HepG2 (cell line): ENCODE measurements around the gene TUBG2. TPM values are rescaled to one million over a fixed set of nuclear protein-coding genes. Genes with fewer than 3 reads are reported as not detected.

ENCODE experiments used
- ARNTL ChIP-seq: sonication (generic); formaldehyde crosslinking; IDR thresholded peaks from 2 replicates; pipeline ENCODE4 v1.4.0; 2020; ENCODE audit warnings: mild to moderate bottlenecking, missing genetic modification reagents
- HNRNPLL ChIP-seq: fragments of 200-400 bp; formaldehyde crosslinking; IDR thresholded peaks from 2 replicates; pipeline ENCODE4 v1.6.1; 2017; ENCODE audit warnings: mild to moderate bottlenecking, low read depth, low read length; ENCODE audit not compliant: poor library complexity, severe bottlenecking
- IRF2 ChIP-seq: IDR thresholded peaks from 2 replicates; pipeline ENCODE4 v1.6.1; 2018; ENCODE audit warnings: missing genetic modification reagents, missing compliant biosample characterization
- MXI1 ChIP-seq: IDR thresholded peaks from 3 replicates; pipeline ENCODE4 v1.6.1; 2012; ENCODE audit warnings: low read depth, low read length, inconsistent platforms, borderline replicate concordance
- NFYB ChIP-seq: sonication (generic); formaldehyde crosslinking; IDR thresholded peaks from 2 replicates; pipeline ENCODE4 v1.4.0; 2020; ENCODE audit warnings: missing genetic modification reagents
- SAP130 ChIP-seq: IDR thresholded peaks from 2 replicates; pipeline ENCODE4 v1.6.1; 2016; ENCODE audit warnings: low read depth
- SRF ChIP-seq: IDR thresholded peaks from 2 replicates; pipeline ENCODE4 v1.6.1; 2011; ENCODE audit warnings: mild to moderate bottlenecking, low read depth, low read length, moderate library complexity
- SSRP1 ChIP-seq: IDR thresholded peaks from 2 replicates; pipeline ENCODE4 v1.6.1; 2016; ENCODE audit warnings: control low read depth
- TCF7L2 ChIP-seq: IDR thresholded peaks from 2 replicates; pipeline ENCODE4 v1.6.1; 2011; ENCODE audit warnings: mild to moderate bottlenecking, low read depth, low read length, moderate library complexity
- ZNF530 ChIP-seq: sonication (generic); formaldehyde crosslinking; IDR thresholded peaks from 2 replicates; pipeline ENCODE4 v1.5.0; 2020; ENCODE audit warnings: low read depth, mild to moderate bottlenecking, missing genetic modification reagents
- ZNF547 ChIP-seq: sonication (generic); formaldehyde crosslinking; IDR thresholded peaks from 2 replicates; pipeline ENCODE4 v1.5.1; 2020; ENCODE audit warnings: mild to moderate bottlenecking, missing genetic modification reagents
- ZNF558 ChIP-seq: sonication (generic); formaldehyde crosslinking; IDR thresholded peaks from 2 replicates; pipeline ENCODE4 v1.9.0; 2022; ENCODE audit warnings: mild to moderate bottlenecking, missing genetic modification reagents, borderline replicate concordance
- ZSCAN9 ChIP-seq: IDR thresholded peaks from 2 replicates; pipeline ENCODE4 v1.6.1; 2016; ENCODE audit warnings: borderline replicate concordance
- polyA plus RNA-seq, 8 experiments: library from polyadenylated mRNA; depleted of rRNA in 3 of 8; stranded (reverse) in 7 of 8; unstranded in 1 of 8; fragments of >200 nt; fragmentation: Illumina TruSeq in 4 of 8; extraction: Trizol in 4 of 8; gene quantifications; 2 replicates each; pipeline versions ENCODE4 v1.2.1 to v1.2.3, GENCODE V29; 2011 to 2016; ENCODE audit warnings: low read depth in 4 of 8, missing spikeins in 1 of 8, mixed read lengths in 1 of 8; ENCODE audit not compliant: insufficient read depth in 1 of 8
- total RNA-seq, 5 experiments: library from RNA; depleted of rRNA; stranded (reverse); fragments of >200 nt; fragmentation: Illumina TruSeq; extraction: Trizol; gene quantifications; 2 replicates each; pipeline ENCODE4 v1.2.3, GENCODE V29; 2016; ENCODE audit warnings: low read depth in 1 of 5
- TF ChIP-seq, protein P1 (sequence below): sonication (generic); formaldehyde crosslinking; IDR thresholded peaks from 2 replicates; pipeline ENCODE4 v1.4.0; 2020; ENCODE audit warnings: mild to moderate bottlenecking, missing genetic modification reagents
- TF ChIP-seq, protein P2 (sequence below): IDR thresholded peaks from 2 replicates; pipeline ENCODE4 v1.6.1; 2016; ENCODE audit warnings: mild to moderate bottlenecking
- TF ChIP-seq, protein P3 (sequence below): sonication (generic); formaldehyde crosslinking; IDR thresholded peaks from 2 replicates; pipeline ENCODE4 v1.5.0; 2020; ENCODE audit warnings: mild to moderate bottlenecking, missing genetic modification reagents
- TF ChIP-seq, protein P4 (sequence below): sonication (generic); formaldehyde crosslinking; IDR thresholded peaks from 2 replicates; pipeline ENCODE4 v1.4.0; 2020; ENCODE audit warnings: mild to moderate bottlenecking, missing genetic modification reagents
- TF ChIP-seq, protein P5 (sequence below): IDR thresholded peaks from 2 replicates; pipeline ENCODE4 v1.6.1; 2012; ENCODE audit warnings: low read depth, low read length, improper control_type of control experiment

The TUBG2 gene
- total and polyA plus RNA-seq, 2 of the 13 experiments (the other 11 are each of a cell fraction or from before 2014, with no cell fraction given): 16.0 to 42.3 TPM

DNA sequence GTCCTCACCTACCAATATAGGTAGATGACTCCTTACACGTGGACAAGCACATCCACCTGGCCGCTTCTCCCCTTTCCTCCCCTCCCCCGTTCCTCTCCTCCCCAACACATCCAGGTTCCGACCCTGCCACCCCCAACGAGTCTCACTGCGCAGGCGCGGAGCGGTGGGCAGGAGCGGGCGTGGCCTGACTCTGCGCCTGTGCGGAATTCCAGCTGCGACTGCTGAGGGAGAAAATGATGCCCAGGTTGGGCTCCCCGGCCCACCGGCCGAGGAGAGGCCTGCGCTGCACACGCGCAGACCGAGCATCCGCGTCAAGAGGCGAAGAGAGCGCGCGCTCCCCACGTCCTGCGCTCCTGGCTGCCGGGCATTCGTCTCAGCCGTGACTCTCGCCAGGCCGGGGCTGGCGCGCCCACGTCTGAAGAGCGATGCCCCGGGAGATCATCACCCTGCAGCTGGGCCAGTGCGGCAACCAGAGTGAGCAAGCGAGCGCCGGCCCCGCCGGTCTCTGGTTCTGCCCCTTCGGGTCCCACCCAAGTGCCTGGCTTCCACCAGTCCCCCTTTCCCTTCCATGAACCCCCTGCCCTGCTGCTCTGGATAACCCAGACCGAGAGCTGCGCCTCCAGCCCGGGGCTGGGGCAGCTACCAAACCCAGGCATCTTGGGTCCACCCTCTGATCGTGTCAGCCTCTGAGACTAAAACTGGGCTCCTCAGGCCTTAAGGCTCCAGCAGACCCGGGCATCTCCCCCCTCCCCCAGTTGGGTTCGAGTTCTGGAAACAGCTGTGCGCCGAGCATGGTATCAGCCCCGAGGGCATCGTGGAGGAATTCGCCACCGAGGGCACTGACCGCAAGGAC lies at the start of gene TUBG2 (continued):
- TF ChIP-seq, protein P1, sequence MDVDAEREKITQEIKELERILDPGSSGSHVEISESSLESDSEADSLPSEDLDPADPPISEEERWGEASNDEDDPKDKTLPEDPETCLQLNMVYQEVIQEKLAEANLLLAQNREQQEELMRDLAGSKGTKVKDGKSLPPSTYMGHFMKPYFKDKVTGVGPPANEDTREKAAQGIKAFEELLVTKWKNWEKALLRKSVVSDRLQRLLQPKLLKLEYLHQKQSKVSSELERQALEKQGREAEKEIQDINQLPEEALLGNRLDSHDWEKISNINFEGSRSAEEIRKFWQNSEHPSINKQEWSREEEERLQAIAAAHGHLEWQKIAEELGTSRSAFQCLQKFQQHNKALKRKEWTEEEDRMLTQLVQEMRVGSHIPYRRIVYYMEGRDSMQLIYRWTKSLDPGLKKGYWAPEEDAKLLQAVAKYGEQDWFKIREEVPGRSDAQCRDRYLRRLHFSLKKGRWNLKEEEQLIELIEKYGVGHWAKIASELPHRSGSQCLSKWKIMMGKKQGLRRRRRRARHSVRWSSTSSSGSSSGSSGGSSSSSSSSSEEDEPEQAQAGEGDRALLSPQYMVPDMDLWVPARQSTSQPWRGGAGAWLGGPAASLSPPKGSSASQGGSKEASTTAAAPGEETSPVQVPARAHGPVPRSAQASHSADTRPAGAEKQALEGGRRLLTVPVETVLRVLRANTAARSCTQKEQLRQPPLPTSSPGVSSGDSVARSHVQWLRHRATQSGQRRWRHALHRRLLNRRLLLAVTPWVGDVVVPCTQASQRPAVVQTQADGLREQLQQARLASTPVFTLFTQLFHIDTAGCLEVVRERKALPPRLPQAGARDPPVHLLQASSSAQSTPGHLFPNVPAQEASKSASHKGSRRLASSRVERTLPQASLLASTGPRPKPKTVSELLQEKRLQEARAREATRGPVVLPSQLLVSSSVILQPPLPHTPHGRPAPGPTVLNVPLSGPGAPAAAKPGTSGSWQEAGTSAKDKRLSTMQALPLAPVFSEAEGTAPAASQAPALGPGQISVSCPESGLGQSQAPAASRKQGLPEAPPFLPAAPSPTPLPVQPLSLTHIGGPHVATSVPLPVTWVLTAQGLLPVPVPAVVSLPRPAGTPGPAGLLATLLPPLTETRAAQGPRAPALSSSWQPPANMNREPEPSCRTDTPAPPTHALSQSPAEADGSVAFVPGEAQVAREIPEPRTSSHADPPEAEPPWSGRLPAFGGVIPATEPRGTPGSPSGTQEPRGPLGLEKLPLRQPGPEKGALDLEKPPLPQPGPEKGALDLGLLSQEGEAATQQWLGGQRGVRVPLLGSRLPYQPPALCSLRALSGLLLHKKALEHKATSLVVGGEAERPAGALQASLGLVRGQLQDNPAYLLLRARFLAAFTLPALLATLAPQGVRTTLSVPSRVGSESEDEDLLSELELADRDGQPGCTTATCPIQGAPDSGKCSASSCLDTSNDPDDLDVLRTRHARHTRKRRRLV: peak; percentile 77; the same call in 1 of the 2 replicates
- TF ChIP-seq SAP130 (CRISPR knock-in tag) (peak; percentile 75), TCF7L2 (no peak), ZSCAN9 (CRISPR knock-in tag) (peak; percentile 79), SRF (no peak), IRF2 (CRISPR knock-in tag) (peak; percentile 49; the same call in 1 of the 2 replicates), SSRP1 (no peak), MXI1 (peak; percentile 87; the same call in 1 of the 3 replicates), NFYB (CRISPR knock-in tag) (no peak), ZNF558 (CRISPR knock-in tag) (0 out of 2 replicates have a peak, but pooled peaks have one; percentile 45), ZNF530 (CRISPR knock-in tag) (no peak), HNRNPLL (peak; percentile 92), ARNTL (CRISPR knock-in tag) (0 out of 2 replicates have a peak, but pooled peaks have one; percentile 16), ZNF547 (CRISPR knock-in tag) (peak; percentile 85)
- TF ChIP-seq, protein P2, sequence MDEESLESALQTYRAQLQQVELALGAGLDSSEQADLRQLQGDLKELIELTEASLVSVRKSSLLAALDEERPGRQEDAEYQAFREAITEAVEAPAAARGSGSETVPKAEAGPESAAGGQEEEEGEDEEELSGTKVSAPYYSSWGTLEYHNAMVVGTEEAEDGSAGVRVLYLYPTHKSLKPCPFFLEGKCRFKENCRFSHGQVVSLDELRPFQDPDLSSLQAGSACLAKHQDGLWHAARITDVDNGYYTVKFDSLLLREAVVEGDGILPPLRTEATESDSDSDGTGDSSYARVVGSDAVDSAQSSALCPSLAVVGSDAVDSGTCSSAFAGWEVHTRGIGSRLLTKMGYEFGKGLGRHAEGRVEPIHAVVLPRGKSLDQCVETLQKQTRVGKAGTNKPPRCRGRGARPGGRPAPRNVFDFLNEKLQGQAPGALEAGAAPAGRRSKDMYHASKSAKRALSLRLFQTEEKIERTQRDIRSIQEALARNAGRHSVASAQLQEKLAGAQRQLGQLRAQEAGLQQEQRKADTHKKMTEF (CRISPR knock-in tag): peak; percentile 91
- TF ChIP-seq, protein P3, sequence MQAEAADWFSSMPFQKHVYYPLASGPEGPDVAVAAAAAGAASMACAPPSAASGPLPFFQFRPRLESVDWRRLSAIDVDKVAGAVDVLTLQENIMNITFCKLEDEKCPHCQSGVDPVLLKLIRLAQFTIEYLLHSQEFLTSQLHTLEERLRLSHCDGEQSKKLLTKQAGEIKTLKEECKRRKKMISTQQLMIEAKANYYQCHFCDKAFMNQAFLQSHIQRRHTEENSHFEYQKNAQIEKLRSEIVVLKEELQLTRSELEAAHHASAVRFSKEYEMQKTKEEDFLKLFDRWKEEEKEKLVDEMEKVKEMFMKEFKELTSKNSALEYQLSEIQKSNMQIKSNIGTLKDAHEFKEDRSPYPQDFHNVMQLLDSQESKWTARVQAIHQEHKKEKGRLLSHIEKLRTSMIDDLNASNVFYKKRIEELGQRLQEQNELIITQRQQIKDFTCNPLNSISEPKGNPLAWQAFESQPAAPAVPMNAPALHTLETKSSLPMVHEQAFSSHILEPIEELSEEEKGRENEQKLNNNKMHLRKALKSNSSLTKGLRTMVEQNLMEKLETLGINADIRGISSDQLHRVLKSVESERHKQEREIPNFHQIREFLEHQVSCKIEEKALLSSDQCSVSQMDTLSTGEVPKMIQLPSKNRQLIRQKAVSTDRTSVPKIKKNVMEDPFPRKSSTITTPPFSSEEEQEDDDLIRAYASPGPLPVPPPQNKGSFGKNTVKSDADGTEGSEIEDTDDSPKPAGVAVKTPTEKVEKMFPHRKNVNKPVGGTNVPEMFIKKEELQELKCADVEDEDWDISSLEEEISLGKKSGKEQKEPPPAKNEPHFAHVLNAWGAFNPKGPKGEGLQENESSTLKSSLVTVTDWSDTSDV (CRISPR knock-in tag): no peak
- TF ChIP-seq, protein P4, sequence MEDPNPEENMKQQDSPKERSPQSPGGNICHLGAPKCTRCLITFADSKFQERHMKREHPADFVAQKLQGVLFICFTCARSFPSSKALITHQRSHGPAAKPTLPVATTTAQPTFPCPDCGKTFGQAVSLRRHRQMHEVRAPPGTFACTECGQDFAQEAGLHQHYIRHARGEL: peak; percentile 71; the same call in 1 of the 2 replicates
- TF ChIP-seq, protein P5, sequence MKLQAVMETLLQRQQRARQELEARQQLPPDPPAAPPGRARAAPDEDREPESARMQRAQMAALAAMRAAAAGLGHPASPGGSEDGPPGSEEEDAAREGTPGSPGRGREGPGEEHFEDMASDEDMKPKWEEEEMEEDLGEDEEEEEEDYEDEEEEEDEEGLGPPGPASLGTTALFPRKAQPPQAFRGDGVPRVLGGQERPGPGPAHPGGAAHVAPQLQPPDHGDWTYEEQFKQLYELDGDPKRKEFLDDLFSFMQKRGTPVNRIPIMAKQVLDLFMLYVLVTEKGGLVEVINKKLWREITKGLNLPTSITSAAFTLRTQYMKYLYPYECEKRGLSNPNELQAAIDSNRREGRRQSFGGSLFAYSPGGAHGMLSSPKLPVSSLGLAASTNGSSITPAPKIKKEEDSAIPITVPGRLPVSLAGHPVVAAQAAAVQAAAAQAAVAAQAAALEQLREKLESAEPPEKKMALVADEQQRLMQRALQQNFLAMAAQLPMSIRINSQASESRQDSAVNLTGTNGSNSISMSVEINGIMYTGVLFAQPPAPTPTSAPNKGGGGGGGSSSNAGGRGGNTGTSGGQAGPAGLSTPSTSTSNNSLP: no peak
